ENCODE results near the gene C19orf53. TPM values are rescaled to one million over a fixed set of nuclear protein-coding genes. Genes with fewer than 3 reads are reported as not detected.
"Not testable (repeated sequence)": the region's sequence is repeated elsewhere in the genome, so short reads cannot be mapped to it uniquely, and the experiment has no call there.

C19orf53 gene
- polyA plus RNA-seq, 1 donor (not counting 4 experiments of a cell fraction or from before 2014, with no cell fraction given), result 143 TPM

GRCh38 chr19:13748169-13748828 lies 26.0 kb upstream of the C19orf53 start:
- DNase-seq (ENCODE audit: low read depth, low spot score) (no peak), FAIRE-seq (peak; percentile 70)
- Histone ChIP-seq H3K27ac (ENCODE audit: control insufficient read depth, insufficient read depth, low read length) (peak overlapping the region; percentile 89), H3K4me2 (ENCODE audit: control insufficient read depth, extremely low read depth, insufficient read depth, low read depth, low read length) (peak overlapping the region; percentile 85), H3K9me3 (ENCODE audit: control insufficient read depth, low read depth, low read length) (no peaks in the 10 kb centered on the region), H3K79me2 (ENCODE audit: control insufficient read depth, insufficient read depth, low read length) (peaks cover 9% of the 10 kb centered on the region), H3K9me1 (ENCODE audit: control insufficient read depth, extremely low read depth, insufficient read depth, low read length) (no peaks in the 10 kb centered on the region), H3K36me3 (ENCODE audit: control insufficient read depth in 2 of 2, extremely low read depth in 1 of 2, insufficient read depth in 2 of 2, low read length in 2 of 2) (peaks cover 5 to 8% of the 10 kb centered on the region in 2 experiments), H3K4me1 (ENCODE audit: control insufficient read depth, extremely low read depth, insufficient read depth, low read length) (no peaks in the 10 kb centered on the region), H4K20me1 (ENCODE audit: control insufficient read depth, extremely low read depth, insufficient read depth, low read length) (no peaks in the 10 kb centered on the region), H3K27me3 (ENCODE audit: control insufficient read depth, extremely low read depth, insufficient read depth, low read length) (no peaks in the 10 kb centered on the region), H2AFZ (ENCODE audit: control insufficient read depth, low read length) (peak overlapping the region; percentile 63), H3K9ac (ENCODE audit: control insufficient read depth, extremely low read depth, insufficient read depth, low read length) (peak overlapping the region; percentile 85), H3K4me3 (ENCODE audit: control insufficient read depth in 2 of 3, extremely low read depth in 1 of 3, insufficient read depth in 2 of 3, low read depth in 1 of 3, low read length in 3 of 3) (peak overlapping the region; percentile 70 to 92 (median 85))
- no peak for TF ChIP-seq EZH2 (IDR thresholded peaks at IDR 0.05; ENCODE audit: low read length)
- TF ChIP-seq CTCF (optimal IDR thresholded peaks at IDR 0.05 in 1 of 3, IDR thresholded peaks at IDR 0.05 in 1 of 3, conservative IDR thresholded peaks at IDR 0.05 in 1 of 3; ENCODE audit: extremely low read depth in 1 of 3, insufficient read depth in 2 of 3, low read length in 3 of 3), result no peak
- dilution Hi-C loops (cut with MboI; ENCODE audit: extremely low pct_ligation_motif_present, low sequenced_read_pairs), result no loop called here

GRCh38 chr19:13751436-13751835 lies 22.8 kb upstream of the C19orf53 start:
- H3K27ac ChIP-seq (ENCODE audit: control insufficient read depth, insufficient read depth, low read length), result no peak overlapping the region
- no peaks in the 10 kb centered on the region for H4K20me1 ChIP-seq (ENCODE audit: control insufficient read depth, extremely low read depth, insufficient read depth, low read length)
- no peak overlapping the region for H3K9ac ChIP-seq (ENCODE audit: control insufficient read depth, extremely low read depth, insufficient read depth, low read length)
- no peaks in the 10 kb centered on the region for H3K9me3 ChIP-seq (ENCODE audit: control insufficient read depth, low read depth, low read length)
- peaks cover 18 to 24% of the 10 kb centered on the region in 2 experiments for H3K36me3 ChIP-seq (ENCODE audit: control insufficient read depth in 2 of 2, extremely low read depth in 1 of 2, insufficient read depth in 2 of 2, low read length in 2 of 2)
- no peak for FAIRE-seq
- DNase-seq (ENCODE audit: low read depth, low spot score), result no peak
- peaks cover 9% of the 10 kb centered on the region for H3K79me2 ChIP-seq (ENCODE audit: control insufficient read depth, insufficient read depth, low read length)
- no peak overlapping the region for H3K4me3 ChIP-seq (ENCODE audit: control insufficient read depth in 2 of 3, extremely low read depth in 1 of 3, insufficient read depth in 2 of 3, low read depth in 1 of 3, low read length in 3 of 3)
- no peaks in the 10 kb centered on the region for H3K27me3 ChIP-seq (ENCODE audit: control insufficient read depth, extremely low read depth, insufficient read depth, low read length)
- no peak overlapping the region for H2AFZ ChIP-seq (ENCODE audit: control insufficient read depth, low read length)
- no peaks in the 10 kb centered on the region for H3K9me1 ChIP-seq (ENCODE audit: control insufficient read depth, extremely low read depth, insufficient read depth, low read length)
- no peak for TF ChIP-seq CTCF (optimal IDR thresholded peaks at IDR 0.05 in 1 of 3, IDR thresholded peaks at IDR 0.05 in 1 of 3, conservative IDR thresholded peaks at IDR 0.05 in 1 of 3; ENCODE audit: extremely low read depth in 1 of 3, insufficient read depth in 2 of 3, low read length in 3 of 3)
- no peak for TF ChIP-seq EZH2 (IDR thresholded peaks at IDR 0.05; ENCODE audit: low read length)
- no peaks in the 10 kb centered on the region for H3K4me1 ChIP-seq (ENCODE audit: control insufficient read depth, extremely low read depth, insufficient read depth, low read length)
- dilution Hi-C loops (cut with MboI; ENCODE audit: extremely low pct_ligation_motif_present, low sequenced_read_pairs), result no loop called here
- no peak overlapping the region for H3K4me2 ChIP-seq (ENCODE audit: control insufficient read depth, extremely low read depth, insufficient read depth, low read depth, low read length)

GRCh38 chr19:13753622-13754021 lies 20.6 kb upstream of the C19orf53 start:
- H3K9ac ChIP-seq (ENCODE audit: control insufficient read depth, extremely low read depth, insufficient read depth, low read length); H4K20me1 ChIP-seq (ENCODE audit: control insufficient read depth, extremely low read depth, insufficient read depth, low read length); H3K27me3 ChIP-seq (ENCODE audit: control insufficient read depth, extremely low read depth, insufficient read depth, low read length); H3K4me1 ChIP-seq (ENCODE audit: control insufficient read depth, extremely low read depth, insufficient read depth, low read length); H2AFZ ChIP-seq (ENCODE audit: control insufficient read depth, low read length); FAIRE-seq; DNase-seq (ENCODE audit: low read depth, low spot score); H3K9me3 ChIP-seq (ENCODE audit: control insufficient read depth, low read depth, low read length); H3K9me1 ChIP-seq (ENCODE audit: control insufficient read depth, extremely low read depth, insufficient read depth, low read length); H3K27ac ChIP-seq (ENCODE audit: control insufficient read depth, insufficient read depth, low read length); H3K79me2 ChIP-seq (ENCODE audit: control insufficient read depth, insufficient read depth, low read length); H3K4me3 ChIP-seq (ENCODE audit: control insufficient read depth in 2 of 3, extremely low read depth in 1 of 3, insufficient read depth in 2 of 3, low read depth in 1 of 3, low read length in 3 of 3); H3K4me2 ChIP-seq (ENCODE audit: control insufficient read depth, extremely low read depth, insufficient read depth, low read depth, low read length); dilution Hi-C loops (cut with MboI; ENCODE audit: extremely low pct_ligation_motif_present, low sequenced_read_pairs): not testable (repeated sequence)
- H3K36me3 ChIP-seq (ENCODE audit: control insufficient read depth in 2 of 2, extremely low read depth in 1 of 2, insufficient read depth in 2 of 2, low read length in 2 of 2), result peaks cover 27 to 29% of the 10 kb centered on the region in 2 experiments
